ENCODE data around the gene LARGE1.
A peak's percentile ranks its signal among the peaks of the same experiment; 100 is the strongest.

LARGE1 gene

GRCh38 chr22:33920197-33920540 lies at the start of gene LARGE1:
Gene LARGE1 (minus strand): TSS chr22:33920476.
- DNase-seq: no peak

GRCh38 chr22:33969045-33969444 lies 48.8 kb upstream of the LARGE1 start:
- DNase-seq: no peak

- no peak for DNase-seq
Observed at GRCh38 chr22:33964121-33964520, 43.8 kb upstream of the LARGE1 start.

GRCh38 chr22:33962409-33962808 lies 42.1 kb upstream of the LARGE1 start:
- no peak for DNase-seq

GRCh38 chr22:33958741-33959140 lies 38.5 kb upstream of the LARGE1 start:
- DNase-seq: no peak

- DNase-seq: no peak
Observed at GRCh38 chr22:33957086-33957485, 36.8 kb upstream of the LARGE1 start.

DNA sequence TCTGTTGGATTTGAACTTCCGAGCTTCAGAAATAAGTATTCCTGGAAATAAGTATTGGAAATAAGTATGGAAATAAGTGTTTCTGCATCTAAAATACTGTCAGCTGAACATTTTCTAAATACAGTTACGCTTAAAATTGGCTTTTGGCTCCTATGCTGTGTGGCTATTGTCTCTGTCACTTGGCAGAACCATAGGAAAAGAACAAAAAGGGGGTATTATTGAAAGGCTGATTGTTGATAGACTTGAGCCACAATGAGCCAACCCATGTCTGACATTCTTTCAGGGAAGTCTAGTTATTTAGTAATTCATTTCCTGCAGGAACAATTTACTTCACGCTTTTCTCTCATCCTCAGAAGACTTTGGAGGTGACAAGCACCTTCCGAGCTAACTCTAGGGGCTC lies 32.5 kb upstream of the LARGE1 start:
- no peak for DNase-seq

DNA sequence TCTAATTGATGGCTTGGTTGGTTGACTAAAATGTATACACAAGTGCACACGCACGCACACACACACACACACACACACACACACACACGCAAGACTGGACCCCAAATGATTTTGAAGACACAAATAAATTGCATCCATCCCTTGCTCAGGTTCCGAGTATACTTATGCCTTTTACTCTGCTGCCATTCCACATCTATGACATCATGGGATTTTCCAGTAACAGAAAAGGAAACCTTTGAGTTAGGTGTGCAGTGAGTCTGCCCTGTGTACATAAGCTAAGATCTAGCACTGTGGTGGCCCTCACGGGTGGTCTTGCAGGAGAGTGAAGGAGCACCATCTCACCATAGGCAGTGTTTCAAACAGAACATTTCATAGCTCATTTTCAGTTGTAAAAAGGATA lies 20.5 kb upstream of the LARGE1 start:
- no peak for DNase-seq

- no peak for DNase-seq
Observed at GRCh38 chr22:33932997-33933396, 12.7 kb upstream of the LARGE1 start.

- no peak for DNase-seq
Observed at GRCh38 chr22:33931406-33931805, 11.1 kb upstream of the LARGE1 start.

- no peak for DNase-seq
Observed at GRCh38 chr22:33927752-33928151, 7.5 kb upstream of the LARGE1 start.

DNA sequence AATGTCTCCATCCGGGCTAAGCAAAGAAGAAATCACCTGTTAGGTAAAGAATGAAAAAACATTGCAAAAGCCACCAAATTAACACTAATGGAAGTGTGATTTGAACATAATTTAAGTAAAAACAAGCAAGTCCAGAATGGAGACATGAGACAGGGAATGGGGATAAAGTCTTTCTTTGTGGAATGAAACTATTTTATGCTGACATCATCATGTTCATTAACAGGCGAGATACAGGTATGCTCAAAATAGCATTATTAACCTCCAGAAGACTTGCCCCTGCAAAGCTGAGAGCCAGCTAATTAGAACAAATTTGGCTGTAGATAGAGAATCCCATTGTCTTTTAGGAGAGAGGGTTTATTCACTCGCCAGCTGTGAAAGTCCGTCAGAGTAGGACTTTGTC lies 4.9 kb upstream of the LARGE1 start:
- no peak for DNase-seq

DNA sequence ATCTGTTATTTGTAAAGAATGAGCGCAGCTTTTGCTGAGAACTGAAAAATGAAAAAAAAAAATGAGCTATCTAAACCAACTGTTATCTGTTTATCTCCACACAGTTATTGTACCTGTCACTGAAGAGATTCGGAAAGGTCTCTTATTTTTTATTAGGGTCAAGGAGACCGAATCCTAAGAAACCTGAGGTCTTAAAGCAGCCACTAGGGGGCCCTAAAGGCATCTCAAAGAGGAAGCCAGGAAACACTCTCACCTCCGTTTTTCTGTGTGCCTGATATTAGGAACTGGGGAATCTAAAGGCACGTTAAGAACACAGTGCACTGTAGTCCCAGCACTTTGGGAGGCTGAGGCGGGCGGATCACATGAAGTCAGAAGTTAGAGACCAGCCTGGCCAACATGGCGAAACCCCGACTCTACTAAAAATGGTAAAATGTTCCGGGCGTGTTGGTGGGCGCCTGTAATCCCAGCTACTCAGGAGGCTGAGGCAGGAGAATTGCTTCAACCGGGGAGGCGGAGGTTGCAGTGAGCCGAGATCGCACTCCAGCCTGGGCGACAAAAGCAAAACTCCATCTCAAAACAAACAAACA lies 3.5 kb upstream of the LARGE1 start:
- peak; percentile 50 for DNase-seq

DNA sequence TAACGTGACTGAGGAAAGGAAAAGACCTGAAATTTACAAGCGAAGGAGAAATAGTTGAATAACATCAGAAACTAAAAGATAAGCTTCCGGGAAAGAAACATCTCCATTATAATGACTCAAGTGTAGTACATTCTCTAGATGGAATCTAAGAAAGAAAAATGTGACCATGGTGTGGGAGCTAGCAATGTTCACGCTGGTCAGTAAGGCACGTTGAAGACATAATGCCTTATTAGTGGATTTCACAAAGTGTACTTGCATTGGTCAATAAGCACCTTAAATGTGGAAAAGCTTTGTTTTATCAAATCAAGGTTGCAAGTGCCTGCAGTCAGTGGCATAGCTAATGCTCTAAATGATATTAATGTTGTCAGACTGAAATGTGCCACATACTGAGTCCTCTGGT lies 2.8 kb upstream of the LARGE1 start:
- DNase-seq: no peak

- no peak for DNase-seq
Observed at GRCh38 chr22:33922349-33922681, 2.0 kb upstream of the LARGE1 start.

DNA sequence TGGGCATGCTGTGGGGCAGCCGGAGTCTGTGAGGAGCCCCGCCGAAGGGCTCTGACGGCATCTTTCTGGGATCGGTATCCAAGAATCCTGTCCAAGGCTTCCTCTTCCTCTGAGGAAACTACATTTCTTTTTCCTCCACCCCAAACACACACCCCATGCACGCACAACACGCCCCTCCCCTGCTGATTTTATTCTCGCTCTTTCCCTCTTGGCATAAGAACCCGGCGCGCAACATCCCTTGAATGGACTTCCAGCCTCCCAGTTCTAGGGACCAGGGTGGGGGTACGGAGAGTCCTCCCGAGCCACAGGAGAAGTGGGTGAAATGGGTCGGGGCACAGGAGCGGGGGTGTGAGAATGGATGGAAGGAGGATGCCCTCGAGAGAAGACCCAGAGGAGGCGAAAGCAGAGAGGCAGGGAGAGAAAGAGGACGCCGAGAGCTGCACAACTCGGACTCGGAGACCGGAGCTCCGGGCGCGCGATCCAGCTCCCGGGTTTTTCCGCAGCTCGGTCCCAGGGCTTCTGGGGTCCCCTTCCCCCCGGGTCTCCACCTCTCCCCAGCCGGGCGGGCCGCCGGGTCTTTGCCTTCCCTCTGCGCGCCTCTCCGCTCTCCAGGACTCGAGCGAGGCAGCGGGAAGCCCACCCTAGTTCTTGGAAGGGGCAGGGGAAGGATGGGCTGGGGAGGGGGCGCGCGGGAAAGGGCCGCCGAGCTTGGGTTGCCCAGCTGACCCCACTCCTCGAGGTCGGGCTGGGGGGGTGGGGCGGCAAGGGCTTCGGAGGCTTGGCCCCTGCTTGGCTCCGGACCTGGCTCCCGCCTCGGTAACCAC lies 1.5 kb upstream of the LARGE1 start:
- peak; percentile 37 for DNase-seq

DNA sequence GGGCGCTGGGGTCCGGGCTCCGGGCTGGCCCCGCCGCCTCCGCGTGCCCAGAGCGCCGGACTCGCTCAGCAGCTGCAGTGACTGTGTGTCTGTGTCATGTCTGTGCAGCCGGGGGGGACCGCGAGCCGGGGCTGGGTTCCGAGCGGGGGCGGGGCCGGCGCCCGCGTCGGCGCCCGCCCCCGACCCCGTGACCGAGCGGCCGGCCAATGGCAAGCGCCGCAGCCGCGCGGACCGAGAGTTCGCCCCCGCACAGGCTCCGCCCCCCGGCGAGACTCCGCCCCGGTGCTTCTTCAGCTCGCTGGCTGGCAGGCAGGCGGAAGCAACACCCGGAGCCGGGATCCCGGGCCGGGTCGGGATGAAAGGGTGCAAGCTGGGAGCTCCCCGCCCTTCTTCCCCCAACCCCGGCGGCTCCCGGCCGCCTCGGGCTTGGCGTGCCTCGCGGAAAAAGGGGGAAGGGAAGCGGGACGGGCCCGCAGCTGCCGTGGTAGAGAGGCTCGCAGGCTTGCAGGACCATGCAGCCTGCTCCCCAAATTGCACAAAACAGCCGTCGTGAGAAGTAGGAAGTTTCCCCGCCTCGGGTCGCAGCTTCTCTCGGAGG lies 750 bp upstream of the LARGE1 start:
- peak; percentile 94 for DNase-seq

DNA sequence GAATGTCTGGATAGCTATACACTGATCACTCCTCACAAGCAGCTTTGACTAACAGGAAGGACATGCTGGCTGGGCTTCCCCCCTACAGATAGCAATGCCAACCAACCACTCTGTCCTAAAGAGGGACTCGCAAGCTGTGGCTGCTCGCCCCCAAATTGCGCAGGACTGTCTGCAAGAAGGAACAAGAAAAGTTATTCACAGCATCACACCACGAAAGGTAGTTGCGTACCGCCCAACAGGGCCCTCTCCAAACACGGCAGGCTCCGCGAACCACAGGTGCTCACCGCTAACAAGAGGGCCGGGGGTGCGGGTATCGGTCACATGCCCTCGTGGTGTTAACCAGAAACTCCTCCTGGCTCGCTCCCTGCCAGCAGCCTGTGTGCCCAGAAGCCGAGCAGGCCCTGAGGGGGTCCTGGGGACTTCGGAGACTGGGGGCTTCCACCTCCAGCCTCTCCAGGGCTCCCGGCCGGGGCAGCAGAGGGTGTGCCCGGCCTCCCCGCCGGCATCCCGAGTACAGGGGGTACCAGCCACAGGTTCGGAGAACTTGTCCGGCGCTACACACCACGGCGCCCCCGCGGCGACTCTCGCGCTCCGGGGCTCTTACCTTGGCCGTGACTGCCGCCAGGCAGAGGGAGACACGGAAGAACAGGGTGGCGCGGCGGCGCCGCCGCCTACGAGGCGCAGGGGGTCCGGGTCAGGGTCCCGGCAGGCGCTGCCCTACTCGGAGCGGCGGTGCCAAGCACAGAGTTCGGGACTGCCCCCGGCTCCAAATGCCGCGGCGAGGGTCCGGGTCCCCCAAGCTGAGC lies 682 bp downstream of the LARGE1 start:
- DNase-seq: peak; percentile 19

- DNase-seq: no peak
Observed at GRCh38 chr22:33918676-33919365, 1.5 kb downstream of the LARGE1 start.

DNA sequence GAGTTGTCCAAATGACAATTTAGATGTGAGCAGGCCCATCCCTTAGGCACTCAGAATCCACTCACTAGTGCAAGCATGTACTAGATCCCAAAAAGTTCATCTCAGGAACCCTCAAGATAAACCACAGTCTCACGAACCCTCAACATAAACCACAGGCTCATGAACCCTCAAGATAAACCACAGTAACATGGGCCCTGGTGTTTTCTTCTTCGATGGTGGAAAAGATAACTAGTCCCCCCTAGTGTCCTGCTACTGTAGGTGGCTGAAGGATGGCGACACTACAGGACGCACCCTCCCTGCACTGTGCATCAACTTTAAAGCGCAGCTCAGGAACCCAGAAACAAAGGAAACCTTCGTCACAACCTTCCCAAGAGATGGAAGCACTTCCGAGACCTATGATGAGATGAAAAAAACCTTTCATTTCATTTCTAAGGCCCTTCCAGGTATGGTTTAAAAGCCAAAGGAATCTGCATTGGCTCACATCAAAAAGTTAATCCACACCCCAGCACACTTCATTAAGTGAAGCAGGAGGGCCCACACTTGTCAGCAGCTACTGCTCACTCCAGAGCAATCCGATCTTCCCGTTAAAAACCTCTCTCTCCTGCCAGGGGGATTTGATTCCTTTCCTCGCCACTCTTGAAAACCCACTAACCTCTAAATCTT lies 2.4 kb downstream of the LARGE1 start:
- no peak for DNase-seq

DNA sequence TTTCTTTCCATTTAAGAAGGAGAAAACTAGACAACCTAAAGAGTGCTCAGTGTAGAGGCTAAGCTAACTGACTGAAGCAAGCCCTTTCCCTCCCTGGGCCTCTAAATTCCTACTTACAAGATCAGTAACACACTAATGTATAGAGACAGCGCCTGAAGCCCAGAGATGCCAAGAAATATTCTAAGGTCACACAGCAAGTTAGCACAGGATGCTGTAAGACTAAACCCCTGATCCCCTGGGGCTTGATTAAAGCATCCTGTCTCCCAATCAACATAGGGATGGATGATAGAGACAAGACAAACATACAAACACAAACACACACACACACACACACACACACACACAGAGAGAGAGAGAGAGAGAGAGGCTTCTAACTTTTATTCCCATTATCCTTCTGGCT lies 5.6 kb downstream of the LARGE1 start:
- DNase-seq: no peak

- DNase-seq: no peak
Observed at GRCh38 chr22:33914131-33914530, 6.1 kb downstream of the LARGE1 start.

GRCh38 chr22:33913188-33913587 lies 7.1 kb downstream of the LARGE1 start:
- no peak for DNase-seq

Data from DMS153 (cell line).